GM12891 (cell line): ENCODE measurements around the gene CORO1C.

Experiments used
- POLR2A ChIP-seq: IDR thresholded peaks from 2 replicates; pipeline ENCODE4 v1.6.1; 2011; ENCODE audit warnings: low read depth, low read length, control low read depth
- POLR2AphosphoS5 ChIP-seq: IDR thresholded peaks from 2 replicates; pipeline ENCODE4 v1.6.1; 2011; ENCODE audit warnings: low read depth, low read length, control low read depth

GRCh38 chr12:108670066-108670631 lies 61.2 kb downstream of the CORO1C start:
- TF ChIP-seq POLR2A (no peak), POLR2AphosphoS5 (no peak)
